ENCODE measurements around the gene FHL1.
"Not testable (repeated sequence)": the region's sequence is repeated elsewhere in the genome, so short reads cannot be mapped to it uniquely, and the experiment has no call there.

FHL1 gene

DNA sequence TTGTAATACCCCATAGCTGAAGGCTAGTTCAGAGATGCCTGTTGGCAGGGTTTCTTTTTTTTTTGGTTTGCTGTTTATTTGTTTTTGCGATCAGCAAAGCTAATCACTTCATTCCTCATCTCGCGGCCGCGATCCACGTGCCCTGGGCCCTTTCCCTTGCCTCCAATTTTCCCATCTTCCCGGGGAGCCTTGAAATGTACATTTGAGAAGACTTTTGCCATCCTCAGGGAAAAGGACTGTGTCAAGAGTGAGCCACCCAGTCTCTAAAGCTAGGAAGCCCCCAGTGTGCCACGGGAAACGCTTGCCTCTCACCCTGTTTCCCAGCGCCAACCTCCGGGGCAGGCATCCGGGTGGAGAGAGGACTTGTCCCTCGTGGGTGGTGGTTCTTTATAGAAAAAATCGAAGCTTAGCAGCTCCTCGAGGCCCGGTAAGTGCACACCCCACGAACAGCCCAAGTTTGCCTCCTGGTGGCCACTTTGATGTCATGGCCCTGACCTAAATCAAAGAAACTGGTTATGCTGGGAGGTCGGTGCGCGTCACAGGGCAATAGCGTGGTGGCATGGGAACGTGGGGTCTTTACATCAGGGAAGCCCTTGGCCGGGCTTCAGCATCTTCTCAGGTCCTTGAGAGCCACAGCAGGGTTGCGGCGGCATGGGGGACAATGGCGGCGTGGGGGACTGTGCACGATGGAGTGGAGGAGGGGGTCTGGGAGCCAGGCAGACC is 61.8 kb downstream of the FHL1 start:
- no peak for DNase-seq (ENCODE audit: low read depth)

DNA sequence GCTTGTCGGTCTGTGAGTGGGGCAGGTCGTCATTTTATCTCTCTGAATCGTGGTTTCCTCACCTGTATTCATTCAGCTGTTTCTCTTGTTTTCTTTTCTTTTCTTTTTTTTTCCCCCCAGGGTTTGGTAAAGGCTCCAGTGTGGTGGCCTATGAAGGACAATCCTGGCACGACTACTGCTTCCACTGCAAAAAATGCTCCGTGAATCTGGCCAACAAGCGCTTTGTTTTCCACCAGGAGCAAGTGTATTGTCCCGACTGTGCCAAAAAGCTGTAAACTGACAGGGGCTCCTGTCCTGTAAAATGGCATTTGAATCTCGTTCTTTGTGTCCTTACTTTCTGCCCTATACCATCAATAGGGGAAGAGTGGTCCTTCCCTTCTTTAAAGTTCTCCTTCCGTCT is 62.4 kb downstream of the FHL1 start:
- DNase-seq (ENCODE audit: low read depth), result no peak

DNA sequence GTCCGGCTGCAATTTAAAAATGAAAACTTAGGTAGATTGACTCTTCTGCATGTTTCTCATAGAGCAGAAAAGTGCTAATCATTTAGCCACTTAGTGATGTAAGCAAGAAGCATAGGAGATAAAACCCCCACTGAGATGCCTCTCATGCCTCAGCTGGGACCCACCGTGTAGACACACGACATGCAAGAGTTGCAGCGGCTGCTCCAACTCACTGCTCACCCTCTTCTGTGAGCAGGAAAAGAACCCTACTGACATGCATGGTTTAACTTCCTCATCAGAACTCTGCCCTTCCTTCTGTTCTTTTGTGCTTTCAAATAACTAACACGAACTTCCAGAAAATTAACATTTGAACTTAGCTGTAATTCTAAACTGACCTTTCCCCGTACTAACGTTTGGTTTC is 62.9 kb downstream of the FHL1 start:
- DNase-seq (ENCODE audit: low read depth), result no peak

DNA sequence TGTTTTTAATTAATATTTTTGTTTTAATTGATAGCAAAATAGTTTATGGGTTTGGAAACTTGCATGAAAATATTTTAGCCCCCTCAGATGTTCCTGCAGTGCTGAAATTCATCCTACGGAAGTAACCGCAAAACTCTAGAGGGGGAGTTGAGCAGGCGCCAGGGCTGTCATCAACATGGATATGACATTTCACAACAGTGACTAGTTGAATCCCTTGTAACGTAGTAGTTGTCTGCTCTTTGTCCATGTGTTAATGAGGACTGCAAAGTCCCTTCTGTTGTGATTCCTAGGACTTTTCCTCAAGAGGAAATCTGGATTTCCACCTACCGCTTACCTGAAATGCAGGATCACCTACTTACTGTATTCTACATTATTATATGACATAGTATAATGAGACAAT is 63.5 kb downstream of the FHL1 start:
- no peak for DNase-seq (ENCODE audit: low read depth)

DNA sequence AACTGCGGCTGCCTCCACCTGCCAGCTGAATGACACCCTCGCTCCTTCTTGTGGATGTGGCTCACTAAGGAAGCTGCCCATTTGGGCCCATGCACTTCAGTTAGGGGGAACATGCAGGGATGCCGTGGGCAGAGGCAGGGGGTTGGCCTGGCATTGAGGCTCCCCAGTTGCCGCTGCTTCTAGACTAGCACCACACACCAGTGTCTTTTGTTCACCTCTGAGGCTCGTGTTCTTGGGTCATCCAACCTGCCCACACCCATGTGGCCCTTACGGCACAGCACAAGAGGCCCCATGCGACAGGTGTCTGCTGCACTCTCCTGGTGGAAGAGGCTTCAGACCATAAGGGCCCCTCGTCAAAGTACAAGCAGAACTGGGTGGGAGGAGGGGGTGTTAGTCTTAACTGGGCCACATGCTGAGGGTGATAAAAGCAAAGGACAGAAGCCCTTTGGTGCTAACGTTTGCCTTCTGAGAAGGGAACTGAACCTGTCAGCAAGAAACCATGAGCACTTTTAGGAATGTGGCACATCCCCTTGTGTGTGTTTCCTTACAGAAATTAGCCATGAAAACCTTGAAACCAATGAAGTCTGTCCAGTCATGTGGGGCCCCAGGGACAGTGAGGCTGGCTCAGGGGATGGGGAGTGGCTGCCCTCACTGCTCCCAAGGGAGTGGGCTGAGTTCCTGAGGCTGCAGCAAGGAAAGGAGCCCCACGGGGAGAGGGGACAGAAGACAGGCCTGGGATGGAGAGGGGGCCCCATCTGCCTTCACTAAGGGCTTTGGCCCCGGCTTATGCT is 64.6 kb downstream of the FHL1 start:
- DNase-seq (ENCODE audit: low read depth), result no peak

DNA sequence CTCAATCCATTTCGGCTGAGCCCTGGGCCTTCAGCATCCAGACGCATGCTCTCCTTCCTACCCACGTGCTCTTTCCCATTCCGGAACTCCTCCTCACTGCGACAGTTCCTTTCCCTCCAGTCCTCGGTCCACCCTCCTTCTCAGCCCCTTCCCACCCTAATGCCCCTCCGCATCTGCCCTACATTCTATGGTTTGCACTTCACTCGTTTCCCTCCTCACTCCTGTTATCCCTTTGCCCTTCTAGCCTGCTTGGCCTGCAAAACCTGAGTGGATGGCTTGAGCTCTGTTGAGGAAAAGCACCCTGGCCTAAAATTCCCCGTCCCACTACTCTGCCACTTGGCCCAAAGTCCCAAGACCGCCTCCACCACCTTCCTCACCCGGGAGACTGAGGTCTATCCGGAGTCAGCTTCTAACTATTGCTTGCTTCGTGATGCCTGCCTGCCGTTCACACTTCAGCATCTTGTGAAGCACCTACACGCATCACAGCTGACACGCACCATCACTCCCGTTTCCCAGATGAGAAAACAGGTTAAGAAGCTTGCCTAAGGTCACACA is 65.3 kb downstream of the FHL1 start:
- DNase-seq (ENCODE audit: low read depth), result no peak

DNA sequence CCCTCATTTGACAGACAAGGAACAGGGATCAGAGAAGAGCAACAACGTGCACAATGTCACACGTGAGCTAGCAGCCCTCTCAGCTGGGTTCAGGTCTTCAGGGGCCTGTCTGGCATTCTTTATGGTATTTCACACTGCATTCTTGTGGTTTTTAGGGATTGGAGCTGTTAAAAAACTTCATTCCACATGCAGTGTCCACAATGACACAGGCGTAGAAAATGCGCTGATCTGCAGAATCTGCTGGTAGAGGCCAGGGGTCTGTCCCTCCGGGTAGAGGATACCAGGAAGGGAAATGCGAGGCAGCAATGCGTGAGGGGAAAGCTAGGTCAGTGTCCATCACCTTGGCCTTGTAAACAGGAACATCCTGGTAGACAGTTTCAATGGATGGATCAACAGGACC is 67.2 kb downstream of the FHL1 start:
- no peak for DNase-seq (ENCODE audit: low read depth)

DNA sequence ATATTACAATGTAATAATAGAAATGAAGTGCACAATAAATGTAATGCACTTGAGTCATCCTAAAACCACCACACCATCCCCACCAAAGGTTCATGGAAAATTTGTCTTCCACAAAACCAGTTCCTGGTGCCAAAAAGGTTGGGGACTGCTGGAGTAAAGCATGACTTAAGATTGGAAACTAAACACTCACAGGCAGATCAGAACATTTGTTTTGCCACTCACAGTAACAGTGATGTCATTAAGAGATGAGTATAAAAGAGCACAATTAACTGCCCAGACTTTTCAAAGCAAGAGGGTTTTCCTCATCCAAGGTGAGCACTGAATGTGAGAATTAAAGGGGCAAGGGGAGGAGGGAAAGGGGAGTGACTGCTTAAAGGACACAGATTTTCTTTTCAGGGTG is 68.2 kb downstream of the FHL1 start:
- DNase-seq (ENCODE audit: low read depth), result no peak

DNA sequence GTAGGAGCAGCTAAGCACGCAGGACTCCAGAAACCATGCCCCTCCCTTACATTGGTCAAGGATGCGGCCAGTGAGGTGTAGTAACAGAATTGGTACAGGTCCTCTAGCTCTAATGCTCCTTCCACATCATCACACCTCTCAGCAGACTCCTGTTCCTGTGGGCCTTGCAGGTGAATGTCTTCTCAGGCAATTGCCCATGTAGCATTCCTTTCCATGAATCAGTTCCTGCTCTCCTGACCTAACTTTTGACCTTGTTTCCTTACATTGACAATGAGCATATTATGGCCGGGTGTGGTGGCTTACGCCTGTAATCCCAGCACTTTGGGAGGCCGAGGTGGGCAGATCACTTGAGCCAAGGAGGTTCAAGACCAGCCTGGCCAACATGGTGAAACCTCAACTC is 72.6 kb downstream of the FHL1 start:
- no peak for DNase-seq (ENCODE audit: low read depth)

DNA sequence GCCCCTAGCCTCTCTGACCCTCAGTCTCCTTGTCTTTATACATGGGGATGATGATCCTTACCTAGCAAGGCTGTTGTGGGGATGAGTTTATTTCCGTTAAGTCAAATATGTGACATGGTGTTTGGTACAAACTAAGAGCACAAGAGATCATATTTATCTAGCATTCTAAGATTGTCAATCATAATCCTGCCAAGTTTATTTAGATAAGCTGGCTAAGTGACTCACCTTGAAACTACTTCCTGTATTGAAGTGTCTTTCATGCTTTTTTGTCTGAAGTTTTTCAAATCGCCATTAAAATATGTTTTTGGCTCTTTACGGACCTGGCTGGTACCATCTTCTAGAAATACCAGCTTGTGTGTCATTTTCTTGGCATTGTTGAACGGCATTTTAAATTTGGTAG is 73.2 kb downstream of the FHL1 start:
- DNase-seq (ENCODE audit: low read depth), result no peak

DNA sequence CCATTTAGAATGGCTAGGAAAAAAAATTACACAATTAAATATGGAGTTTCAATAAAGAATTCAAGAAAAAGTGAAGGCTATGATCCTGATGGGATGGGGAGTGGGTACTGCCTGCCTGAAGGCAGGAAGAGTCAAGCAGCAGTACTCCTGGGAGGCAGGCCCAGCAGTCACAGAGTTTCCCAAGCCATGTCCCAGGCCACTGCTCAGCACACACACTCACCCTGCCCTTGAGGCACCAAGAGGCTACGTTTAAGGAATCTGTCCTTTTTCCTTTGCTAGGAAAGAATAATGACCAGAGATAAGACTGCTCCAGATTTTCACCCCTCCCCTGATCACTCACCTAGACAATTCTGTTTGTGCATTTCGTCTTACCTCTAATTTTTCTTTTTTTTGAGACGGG is 73.6 kb downstream of the FHL1 start:
- DNase-seq (ENCODE audit: low read depth), result no peak

DNA sequence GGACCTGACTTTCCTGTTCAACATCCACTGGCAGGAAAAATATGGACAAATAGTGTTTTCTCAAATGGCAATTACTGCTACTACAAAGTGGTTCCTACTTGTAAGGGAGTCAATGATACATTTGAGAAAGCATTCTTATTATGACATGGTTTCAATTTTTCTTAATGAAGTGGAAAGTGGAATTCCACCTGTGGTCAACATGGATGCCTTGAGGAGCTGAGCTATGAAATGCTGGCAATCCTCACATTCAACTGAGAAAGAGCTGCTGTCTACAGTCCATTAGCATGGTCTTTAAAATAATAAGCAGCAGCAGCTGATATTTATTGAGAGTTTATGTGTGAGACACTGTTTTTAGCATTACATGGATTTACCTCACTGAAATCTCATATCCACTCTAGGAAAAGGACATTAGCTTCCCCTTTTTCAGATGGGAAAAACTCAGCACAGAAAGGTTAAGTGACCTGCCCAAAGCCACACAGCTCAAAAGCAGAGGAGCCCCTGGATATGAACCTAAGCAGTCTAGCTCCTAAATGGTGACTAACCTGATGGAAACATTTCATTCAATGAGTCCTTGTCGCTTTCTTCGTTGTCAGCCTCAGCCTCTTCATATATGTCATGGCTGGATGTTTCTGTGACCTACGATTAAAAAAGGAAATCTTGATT is 74.6 kb downstream of the FHL1 start:
- DNase-seq (ENCODE audit: low read depth), result no peak

DNA sequence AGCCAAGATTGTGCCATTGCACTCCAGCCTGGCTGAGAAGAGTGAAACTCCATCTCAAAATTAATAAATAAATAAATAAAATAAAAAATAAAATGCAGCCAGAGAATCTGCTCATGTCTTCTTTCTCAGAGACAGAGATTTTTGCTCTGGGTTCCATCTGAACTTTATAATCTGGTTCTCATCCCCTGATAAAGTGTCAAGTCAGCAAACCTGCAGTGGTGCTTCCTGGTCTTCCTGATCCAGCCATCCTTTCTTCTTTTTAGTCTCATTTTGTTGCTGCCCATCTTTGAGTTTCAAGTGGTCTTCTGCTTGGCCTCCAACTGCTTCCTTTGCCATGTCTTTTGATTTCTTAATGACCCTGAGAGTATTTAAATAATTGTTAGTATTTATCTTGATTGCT is 79.7 kb downstream of the FHL1 start:
- no peak for DNase-seq (ENCODE audit: low read depth)

DNA sequence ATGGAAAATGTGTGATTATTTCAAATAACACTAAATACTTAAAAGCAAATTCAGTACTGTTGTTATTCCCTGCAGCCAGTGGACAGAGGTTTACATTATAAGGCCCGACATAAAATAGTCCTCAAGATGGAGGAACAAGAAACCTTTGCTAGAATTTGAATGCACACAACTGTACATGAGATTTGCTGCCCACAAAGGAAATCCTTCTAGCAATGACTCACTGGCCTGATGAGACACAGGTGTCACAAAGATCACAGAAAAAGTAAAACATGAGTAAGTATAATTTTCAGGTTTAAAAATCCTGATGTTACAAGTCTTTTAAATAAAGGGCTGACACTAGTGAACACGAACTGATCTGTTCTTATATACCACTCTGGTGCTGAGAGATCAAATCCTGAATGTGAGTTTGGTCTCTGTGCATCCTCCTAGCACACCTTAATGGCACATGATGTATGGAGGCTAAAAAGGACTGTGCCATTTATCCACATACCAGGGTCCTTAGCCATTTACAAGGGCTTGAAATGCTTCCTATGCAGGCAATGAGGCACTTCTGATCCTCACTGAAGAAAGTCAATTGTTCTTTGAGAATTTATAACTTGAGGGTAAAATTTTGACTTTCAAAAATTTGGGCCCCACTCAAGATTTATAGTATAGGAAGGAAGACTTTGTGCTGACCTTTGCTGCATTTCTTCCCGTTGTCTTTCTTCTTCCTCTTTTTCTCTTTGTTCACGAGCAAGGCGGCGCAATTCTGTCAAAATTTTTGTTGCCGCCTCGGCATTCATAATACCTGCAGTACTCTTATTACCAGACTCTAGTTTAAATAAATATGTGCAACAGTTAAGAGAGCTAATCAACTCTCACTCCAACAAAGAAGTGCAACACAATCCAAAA is 80.9 kb downstream of the FHL1 start:
- no peak for DNase-seq (ENCODE audit: low read depth)

DNA sequence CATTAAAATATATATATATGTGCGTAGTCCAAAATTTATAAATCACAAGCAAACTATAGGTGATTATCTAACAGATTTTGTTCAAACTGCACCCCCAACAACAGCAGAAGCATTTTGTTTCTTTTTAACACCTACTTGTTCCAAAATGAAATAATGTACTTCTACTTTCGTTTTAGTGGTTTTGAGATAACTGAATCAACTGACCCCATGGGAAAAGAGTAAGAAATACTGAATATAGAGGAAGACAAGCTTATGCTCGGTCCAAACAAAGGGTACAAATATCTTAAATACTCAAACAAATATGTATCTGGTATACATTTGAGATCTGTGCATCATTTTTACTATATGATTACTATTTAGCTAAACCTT is 81.5 kb downstream of the FHL1 start:
- no peak for DNase-seq (ENCODE audit: low read depth)

DNA sequence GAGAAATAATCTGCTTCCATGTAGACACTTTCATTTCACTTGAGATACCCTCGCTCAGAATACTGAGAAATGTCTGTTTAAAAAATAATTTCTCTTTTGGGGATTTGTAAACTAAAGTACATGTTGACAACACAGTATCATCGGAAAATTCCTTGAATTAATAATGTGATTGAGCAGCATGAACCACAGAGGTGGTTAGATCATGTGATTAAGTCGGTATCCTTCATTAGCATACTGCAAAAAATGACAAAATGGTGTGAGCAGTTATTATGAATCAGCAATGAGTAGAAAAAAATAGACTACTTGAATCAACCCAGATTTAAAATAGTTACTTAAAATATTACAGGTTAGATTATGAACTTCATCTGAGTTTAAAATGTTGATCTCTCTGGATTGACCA is 89.7 kb downstream of the FHL1 start:
- no peak for DNase-seq (ENCODE audit: low read depth)

DNA sequence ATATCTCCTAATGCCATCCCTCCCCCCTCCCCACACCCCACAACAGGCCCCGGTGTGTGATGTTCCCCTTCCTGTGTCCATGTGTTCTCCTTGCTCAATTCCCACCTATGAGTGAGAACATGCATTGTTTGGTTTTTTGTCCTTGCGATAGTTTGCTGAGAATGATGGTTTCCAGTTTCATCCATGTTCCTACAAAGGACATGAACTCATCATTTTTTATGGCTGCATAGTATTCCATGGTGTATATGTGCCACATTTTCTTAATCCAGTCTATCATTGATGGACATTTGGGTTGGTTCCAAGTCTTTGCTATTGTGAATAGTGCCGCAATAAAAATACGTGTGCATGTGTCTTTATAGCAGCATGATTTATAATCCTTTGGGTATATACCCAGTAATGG is 90.5 kb downstream of the FHL1 start:
- not testable (repeated sequence) for DNase-seq (ENCODE audit: low read depth)

DNA sequence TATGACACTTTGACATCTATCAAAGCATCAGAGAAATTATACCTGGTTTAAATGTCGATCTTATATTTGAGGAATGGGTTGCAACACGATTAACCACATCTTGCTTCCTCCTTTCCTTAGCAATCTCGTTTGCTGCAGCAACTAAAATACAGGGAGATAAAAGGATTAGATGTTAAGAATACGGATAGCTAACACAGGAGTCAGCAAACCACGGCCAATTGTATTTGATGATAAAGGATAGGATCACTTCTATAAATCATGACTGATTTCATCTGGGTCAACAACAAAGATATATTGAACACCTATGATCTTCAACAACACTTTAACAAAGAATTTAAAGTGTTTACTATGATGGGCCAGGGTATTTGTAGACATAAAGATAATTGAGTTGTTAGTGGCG is 98.9 kb downstream of the FHL1 start:
- no peak for DNase-seq (ENCODE audit: low read depth)

DNA sequence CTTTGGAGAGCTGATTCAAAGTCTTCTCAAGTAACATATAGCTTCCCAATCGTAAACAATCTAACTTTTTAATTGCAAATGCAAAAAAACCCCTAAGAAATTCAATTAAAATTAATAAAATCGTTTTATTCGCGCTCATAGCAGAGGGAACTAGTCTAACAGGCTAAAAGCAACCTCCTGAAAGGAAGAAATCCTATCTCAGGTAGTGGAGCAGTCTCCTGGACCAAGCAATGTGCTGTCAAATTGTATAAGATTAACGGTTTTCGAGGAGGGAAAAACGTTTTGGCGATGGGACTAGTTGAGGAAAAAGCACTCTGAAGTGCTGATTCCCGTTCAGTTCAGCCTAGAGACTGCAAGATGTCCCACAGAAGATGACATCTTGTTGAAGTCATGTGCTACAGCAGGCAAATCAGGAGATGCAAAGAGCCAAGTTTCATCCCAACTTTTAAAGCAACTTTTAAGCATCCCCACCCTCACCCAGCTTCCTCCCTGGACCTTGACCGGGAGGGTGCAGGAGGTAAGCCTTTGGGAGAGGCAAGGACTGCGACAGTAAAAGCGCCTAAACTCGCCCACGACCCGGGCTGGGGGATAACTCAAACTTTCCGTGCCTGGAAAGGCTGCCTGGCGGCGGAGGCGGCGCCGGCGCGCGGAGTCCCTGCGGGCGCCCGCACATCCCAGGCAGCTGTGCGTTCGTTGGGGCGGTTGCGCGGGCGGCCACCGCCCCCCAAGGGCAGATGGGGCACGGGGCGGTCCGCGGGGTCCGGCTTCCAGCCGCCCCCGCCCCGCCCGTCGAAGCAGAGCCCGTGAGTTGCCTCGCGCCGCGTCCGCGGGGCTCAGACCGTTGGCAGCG is 103.1 kb downstream of the FHL1 start:
- DNase-seq (ENCODE audit: low read depth), result no peak

DNA sequence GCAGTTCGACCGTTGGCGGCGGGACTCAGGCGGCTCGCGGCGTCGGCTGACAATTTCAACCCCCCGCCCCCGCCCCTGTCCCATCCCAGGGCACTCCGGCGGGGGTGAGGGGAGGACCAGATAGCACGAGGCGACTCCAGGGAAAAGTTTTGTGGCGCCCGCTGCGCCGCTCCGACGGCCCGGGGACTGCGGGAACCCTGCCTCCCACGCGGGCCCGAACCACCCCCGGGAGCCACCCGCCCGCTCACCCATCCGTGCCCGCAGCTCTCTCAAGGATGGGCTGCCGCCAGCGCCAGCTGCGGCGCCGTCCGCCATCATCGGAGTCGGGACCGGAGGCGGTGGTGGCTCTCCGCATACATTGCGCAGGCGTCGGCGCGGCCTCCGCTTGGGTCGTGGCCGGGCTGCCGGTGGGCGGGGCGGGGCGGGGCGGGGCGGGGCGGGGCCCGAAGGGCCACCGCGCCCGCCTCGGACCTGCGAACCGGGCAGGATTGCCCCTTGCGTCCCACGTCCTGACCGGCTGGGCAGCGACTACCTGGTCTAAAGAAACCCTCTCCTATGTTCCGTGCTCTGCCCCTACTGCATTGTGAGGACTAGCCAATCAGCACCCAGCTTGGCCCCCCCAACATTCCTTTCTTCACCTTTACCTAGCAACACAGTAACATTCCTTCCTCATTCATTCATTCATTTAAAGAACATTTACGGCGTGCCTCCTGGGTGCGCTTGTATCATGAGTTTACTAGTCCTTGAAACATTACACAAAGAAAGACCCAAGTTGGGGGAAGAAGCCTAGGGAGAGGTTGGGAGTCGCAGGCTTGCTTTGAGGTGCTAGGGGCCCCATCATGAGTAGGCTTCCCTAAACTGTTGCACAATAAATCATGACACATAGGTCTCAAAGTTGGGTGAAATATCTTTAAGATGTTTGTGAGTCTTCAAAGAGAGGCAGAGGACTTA is 104.0 kb downstream of the FHL1 start, which contains the start of gene MAP7D3:
MAP7D3 (minus strand) TSS at position 360 of the 951 bp plus-strand sequence; CDS start at position 318, 42 bp downstream.
- DNase-seq (ENCODE audit: low read depth), result no peak
